Measurements from ENCODE around the gene RAB11FIP3. TPM values are rescaled to one million over a fixed set of nuclear protein-coding genes. Genes with fewer than 3 reads are reported as not detected.

The RAB11FIP3 gene
- total RNA-seq, 2 experiments from 2014 or later: 29.0 to 51.2 TPM

DNA sequence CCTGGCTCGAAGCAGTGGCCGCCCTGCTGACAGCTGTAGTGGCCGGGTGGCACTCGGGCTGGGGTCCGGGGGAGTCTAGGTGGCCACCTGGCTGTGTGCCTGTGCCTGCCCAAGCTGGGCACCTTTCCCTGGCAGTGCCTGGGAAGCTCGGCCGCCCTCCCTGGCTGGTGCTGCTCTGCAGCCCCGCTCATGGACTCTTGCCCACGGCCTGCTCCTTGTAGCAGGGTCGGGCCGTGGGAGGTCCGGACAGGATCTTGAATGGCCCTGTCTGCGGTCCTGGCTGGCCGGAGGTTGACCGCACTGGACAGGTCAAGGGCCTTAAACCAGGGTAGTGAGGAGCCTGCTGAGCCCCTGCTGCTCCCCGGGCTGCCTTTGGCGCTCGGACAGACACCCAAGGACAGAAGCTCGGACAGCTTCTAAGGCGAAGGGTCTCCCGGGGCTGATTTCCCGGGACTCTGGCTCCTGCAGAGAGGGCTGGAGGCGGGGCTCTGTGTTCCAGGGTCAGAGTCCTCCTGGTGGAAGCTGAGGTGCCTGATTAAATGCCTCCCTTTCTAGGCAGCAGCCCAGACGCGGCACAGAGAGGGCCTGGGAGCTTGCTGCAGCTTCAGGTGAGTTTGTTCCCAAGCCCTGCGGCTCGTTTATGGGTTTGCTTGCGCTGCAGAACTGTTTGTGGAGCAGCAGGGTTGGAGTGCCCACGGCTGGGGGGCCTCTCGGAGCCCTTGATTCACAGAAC is 108.1 kb downstream of the RAB11FIP3 start:
- H2AFZ ChIP-seq (ENCODE audit: low read length): no peak overlapping the region
- TF ChIP-seq, protein P1, sequence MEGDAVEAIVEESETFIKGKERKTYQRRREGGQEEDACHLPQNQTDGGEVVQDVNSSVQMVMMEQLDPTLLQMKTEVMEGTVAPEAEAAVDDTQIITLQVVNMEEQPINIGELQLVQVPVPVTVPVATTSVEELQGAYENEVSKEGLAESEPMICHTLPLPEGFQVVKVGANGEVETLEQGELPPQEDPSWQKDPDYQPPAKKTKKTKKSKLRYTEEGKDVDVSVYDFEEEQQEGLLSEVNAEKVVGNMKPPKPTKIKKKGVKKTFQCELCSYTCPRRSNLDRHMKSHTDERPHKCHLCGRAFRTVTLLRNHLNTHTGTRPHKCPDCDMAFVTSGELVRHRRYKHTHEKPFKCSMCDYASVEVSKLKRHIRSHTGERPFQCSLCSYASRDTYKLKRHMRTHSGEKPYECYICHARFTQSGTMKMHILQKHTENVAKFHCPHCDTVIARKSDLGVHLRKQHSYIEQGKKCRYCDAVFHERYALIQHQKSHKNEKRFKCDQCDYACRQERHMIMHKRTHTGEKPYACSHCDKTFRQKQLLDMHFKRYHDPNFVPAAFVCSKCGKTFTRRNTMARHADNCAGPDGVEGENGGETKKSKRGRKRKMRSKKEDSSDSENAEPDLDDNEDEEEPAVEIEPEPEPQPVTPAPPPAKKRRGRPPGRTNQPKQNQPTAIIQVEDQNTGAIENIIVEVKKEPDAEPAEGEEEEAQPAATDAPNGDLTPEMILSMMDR (conservative IDR thresholded peaks at IDR 0.05; ENCODE audit: low read length): no peak
- TF ChIP-seq EZH2phosphoT487 (IDR thresholded peaks at IDR 0.05; ENCODE audit: borderline replicate concordance, low read depth, low read length): no peak
- intact Hi-C loops (cut with micrococcal nuclease; ENCODE audit: unreplicated experiment): no loop called here
- no peak overlapping the region for H3K4me3 ChIP-seq (ENCODE audit: low read depth, low read length, poor library complexity, severe bottlenecking)
- no peaks in the 10 kb centered on the region for H3K9me3 ChIP-seq (ENCODE audit: low read length)
- no peak overlapping the region for H3K4me2 ChIP-seq (ENCODE audit: low read length)
- H3K4me1 ChIP-seq (ENCODE audit: insufficient read depth, low read length, poor library complexity, severe bottlenecking): peaks cover 9% of the 10 kb centered on the region
- no TSS peak for BruUV-seq (replicated peaks)
- H3K79me2 ChIP-seq (ENCODE audit: insufficient read depth, low read depth, low read length): peaks cover 37% of the 10 kb centered on the region
- ChIA-PET POLR2A (no interaction called here), CTCF (ENCODE audit: unreplicated experiment) (no interaction called here)
- no peak overlapping the region for H3K27ac ChIP-seq (ENCODE audit: low read depth, low read length, poor library complexity, severe bottlenecking)
- no peak for DNase-seq (ENCODE audit: low spot score)
- no peaks in the 10 kb centered on the region for H3K9me2 ChIP-seq (ENCODE audit: insufficient read depth, low read length)
- H4K20me1 ChIP-seq (ENCODE audit: insufficient read depth, low read length): no peaks in the 10 kb centered on the region
- peaks cover 9% of the 10 kb centered on the region; the same call in 1 of the 2 replicates for H3K36me3 ChIP-seq (ENCODE audit: insufficient read depth, low read length)

DNA sequence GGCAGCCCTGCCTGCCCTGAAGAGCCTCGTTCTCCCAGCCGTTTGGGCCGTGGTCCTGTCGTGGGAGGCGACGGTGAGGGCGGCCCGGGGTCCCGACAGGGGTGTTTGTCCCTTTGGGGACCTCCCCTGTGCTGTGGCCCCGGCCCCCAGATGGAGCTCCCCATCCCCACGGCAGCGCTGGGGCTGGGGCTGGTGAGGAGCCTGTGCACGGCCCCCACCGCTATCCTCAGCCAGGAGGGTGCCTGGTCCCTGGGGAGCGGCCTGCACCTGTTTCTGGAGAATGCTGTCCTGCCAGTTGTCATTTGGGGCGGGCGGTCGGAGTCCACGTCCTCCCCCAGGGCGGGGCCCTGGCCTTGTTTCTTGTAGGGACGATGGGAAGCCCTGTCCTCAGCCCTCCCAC is 108.7 kb downstream of the RAB11FIP3 start:
- H3K9me3 ChIP-seq (ENCODE audit: low read length): no peaks in the 10 kb centered on the region
- H3K4me2 ChIP-seq (ENCODE audit: low read length): no peak overlapping the region
- peaks cover 5% of the 10 kb centered on the region for H3K4me1 ChIP-seq (ENCODE audit: insufficient read depth, low read length, poor library complexity, severe bottlenecking)
- H2AFZ ChIP-seq (ENCODE audit: low read length): no peak overlapping the region
- no peak overlapping the region for H3K4me3 ChIP-seq (ENCODE audit: low read depth, low read length, poor library complexity, severe bottlenecking)
- no peaks in the 10 kb centered on the region for H4K20me1 ChIP-seq (ENCODE audit: insufficient read depth, low read length)
- peaks cover 9% of the 10 kb centered on the region; the same call in 1 of the 2 replicates for H3K36me3 ChIP-seq (ENCODE audit: insufficient read depth, low read length)
- no peaks in the 10 kb centered on the region for H3K9me2 ChIP-seq (ENCODE audit: insufficient read depth, low read length)
- CTCF ChIA-PET (ENCODE audit: unreplicated experiment): no interaction called here
- intact Hi-C loops (cut with micrococcal nuclease; ENCODE audit: unreplicated experiment): no loop called here
- no peak for DNase-seq (ENCODE audit: low spot score)
- POLR2A ChIA-PET: no interaction called here
- no peak overlapping the region for H3K27ac ChIP-seq (ENCODE audit: low read depth, low read length, poor library complexity, severe bottlenecking)
- no peak for TF ChIP-seq EZH2phosphoT487 (IDR thresholded peaks at IDR 0.05; ENCODE audit: borderline replicate concordance, low read depth, low read length)
- TF ChIP-seq, protein P1 (conservative IDR thresholded peaks at IDR 0.05; ENCODE audit: low read length): no peak
- H3K79me2 ChIP-seq (ENCODE audit: insufficient read depth, low read depth, low read length): peaks cover 31% of the 10 kb centered on the region
- BruUV-seq (replicated peaks): no TSS peak

DNA sequence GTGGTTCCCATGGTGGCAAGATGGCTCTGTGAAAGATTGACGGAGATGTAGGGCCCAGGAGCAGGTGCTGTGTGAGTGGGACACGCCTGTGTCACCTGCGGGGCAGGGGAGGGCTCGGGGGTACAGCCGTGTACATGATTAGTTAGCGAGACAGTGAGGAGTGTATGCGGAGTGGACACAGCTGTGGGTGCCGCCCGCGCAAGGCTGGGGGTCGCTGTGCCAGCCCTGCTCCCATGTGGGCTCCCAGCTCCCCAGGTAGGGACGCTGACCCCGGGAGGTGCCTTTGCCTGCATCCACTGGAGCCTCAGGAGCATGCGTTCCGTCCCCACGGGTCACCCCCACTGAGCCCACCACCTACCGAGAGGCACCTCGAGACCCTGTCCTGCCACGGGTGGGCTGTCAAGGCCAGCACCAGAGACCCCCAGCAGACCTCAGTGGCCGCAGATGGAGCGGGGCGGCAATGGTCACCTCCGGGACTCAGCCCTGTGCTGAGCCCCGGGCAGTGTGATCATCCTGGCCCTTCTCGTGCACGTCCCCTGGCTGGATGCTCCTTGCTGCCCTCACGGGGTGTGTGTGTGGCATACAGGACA is 109.5 kb downstream of the RAB11FIP3 start:
- peaks cover 23% of the 10 kb centered on the region for H3K79me2 ChIP-seq (ENCODE audit: insufficient read depth, low read depth, low read length)
- no TSS peak for BruUV-seq (replicated peaks)

More for the DNA sequence above, 109.5 kb downstream of the RAB11FIP3 start:
- no peaks in the 10 kb centered on the region for H3K4me1 ChIP-seq (ENCODE audit: insufficient read depth, low read length, poor library complexity, severe bottlenecking)
- H3K9me3 ChIP-seq (ENCODE audit: low read length): no peaks in the 10 kb centered on the region
- H4K20me1 ChIP-seq (ENCODE audit: insufficient read depth, low read length): no peaks in the 10 kb centered on the region
- TF ChIP-seq EZH2phosphoT487 (IDR thresholded peaks at IDR 0.05; ENCODE audit: borderline replicate concordance, low read depth, low read length): no peak
- TF ChIP-seq, protein P1 (conservative IDR thresholded peaks at IDR 0.05; ENCODE audit: low read length): no peak
- intact Hi-C loops (cut with micrococcal nuclease; ENCODE audit: unreplicated experiment): no loop called here
- peaks cover 4% of the 10 kb centered on the region; the same call in 1 of the 2 replicates for H3K36me3 ChIP-seq (ENCODE audit: insufficient read depth, low read length)
- H3K4me2 ChIP-seq (ENCODE audit: low read length): no peak overlapping the region
- no peak overlapping the region for H2AFZ ChIP-seq (ENCODE audit: low read length)
- no peak overlapping the region for H3K27ac ChIP-seq (ENCODE audit: low read depth, low read length, poor library complexity, severe bottlenecking)
- no peak for DNase-seq (ENCODE audit: low spot score)
- no peak overlapping the region for H3K4me3 ChIP-seq (ENCODE audit: low read depth, low read length, poor library complexity, severe bottlenecking)
- CTCF ChIA-PET (ENCODE audit: unreplicated experiment): no interaction called here
- POLR2A ChIA-PET: no interaction called here
- no peaks in the 10 kb centered on the region for H3K9me2 ChIP-seq (ENCODE audit: insufficient read depth, low read length)

All from OCI-LY7 (cell line).